Gastrocnemius medialis (tissue), 4 donors: ENCODE data around the gene VN1R5. TPM values are rescaled to one million over a fixed set of nuclear protein-coding genes. Genes with fewer than 3 reads are reported as not detected.

Experiments used
- ATAC-seq, 2 donors: fragments of 150-250 bp; one replicate each; pipeline ENCODE4 v1.9.1; 2016
- DNase-seq, 2 donors: peaks; one replicate each; pipeline ENCODE4 v3.0.0-alpha.2; 2019
- H3K27ac ChIP-seq, 4 donors: fragments of 200-600 bp; sonication (generic); 1 replicate in 1 of 4; 2 replicates in 3 of 4; pipeline ENCODE4 v1.5.1; 2016 to 2018; ENCODE audit warnings: mild to moderate bottlenecking in 2 of 4, moderate library complexity in 1 of 4
- H3K27me3 ChIP-seq, 3 donors: fragments of 200-600 bp; sonication (generic) in 2 of 3; 1 replicate in 1 of 3; 2 replicates in 2 of 3; pipeline versions ENCODE4 v1.5.1 to v1.6.0; 2016 to 2019; ENCODE audit warnings: mild to moderate bottlenecking in 1 of 3, moderate library complexity in 1 of 3
- H3K36me3 ChIP-seq, 2 donors: fragments of 200-600 bp; sonication (generic) in 1 of 2; one replicate each; pipeline ENCODE4 v1.5.1; 2017 to 2018
- H3K4me1 ChIP-seq, 2 donors: fragments of 200-600 bp; sonication (generic) in 1 of 2; one replicate each; pipeline ENCODE4 v1.5.1; 2016 to 2017; ENCODE audit warnings: mild to moderate bottlenecking in 2 of 2
- H3K4me3 ChIP-seq, 4 donors: fragments of 200-600 bp; sonication (generic) in 3 of 4; 1 replicate in 1 of 4; 2 replicates in 3 of 4; pipeline ENCODE4 v1.5.1; 2016 to 2019; ENCODE audit warnings: mild to moderate bottlenecking in 2 of 4
- H3K9me3 ChIP-seq, 3 donors: fragments of 200-600 bp; sonication (generic) in 2 of 3; 1 replicate in 1 of 3; 2 replicates in 2 of 3; pipeline ENCODE4 v1.5.1; 2016 to 2019
- POLR2A ChIP-seq, 2 donors: fragments of 450-650 bp; IDR thresholded peaks; one replicate each; pipeline ENCODE4 v1.6.1; 2017; ENCODE audit warnings: antibody characterized with exemption in 2 of 2, mild to moderate bottlenecking in 2 of 2, moderate library complexity in 2 of 2
- in situ Hi-C, 4 donors: fragments of 200-750 bp; cut with MboI; loops; one replicate each; pipeline versions ENCODE4 v1.15.0 to v1.8.0; 2017; ENCODE audit warnings: low sequenced_read_pairs in 4 of 4
- intact Hi-C: fragments of 100-400 bp; cut with DNase I; formaldehyde crosslinking; loops from one replicate; pipeline ENCODE4 v1.15.1; 2023; ENCODE audit warnings: low total_unique reads
- total RNA-seq, 4 donors: library from RNA; depleted of rRNA; stranded (reverse); fragments of >200 nt; gene quantifications; one replicate each; pipeline versions ENCODE4 v1.1.0 to v1.2.3, GENCODE V29; 2016
- TF ChIP-seq, protein P1 (sequence below), 5 experiments: fragments of 450-650 bp in 3 of 5; fragments of 200-600 bp in 2 of 5; sonication (generic) in 2 of 5; IDR thresholded peaks in 4 of 5; conservative IDR thresholded peaks in 1 of 5; 1 replicate in 4 of 5; 2 replicates in 1 of 5; pipeline ENCODE4 v1.5.1; 2016 to 2019; ENCODE audit warnings: antibody characterized with exemption in 5 of 5, mild to moderate bottlenecking in 3 of 5, moderate library complexity in 3 of 5

Gene VN1R5
- total RNA-seq, 4 donors from 2014 or later: not detected

DNA sequence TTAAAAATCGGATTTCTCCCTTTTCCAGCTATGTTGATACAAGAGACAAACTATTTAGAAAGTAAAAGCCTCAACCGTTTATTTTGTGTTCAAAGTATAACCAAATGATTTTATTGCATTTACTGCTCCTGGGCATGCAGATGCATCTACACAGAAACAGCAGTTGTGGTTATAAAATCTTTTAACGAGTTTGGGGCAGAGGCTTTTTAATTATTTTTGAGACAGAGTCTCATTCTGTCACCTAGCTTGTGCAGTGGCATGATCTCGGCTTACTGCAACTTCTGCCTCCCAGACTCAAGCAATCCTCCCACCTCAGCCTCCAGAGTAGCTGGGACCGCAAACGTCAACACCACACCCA lies 42.2 kb downstream of the VN1R5 start:
- intact Hi-C loops: no loop called here
- Histone ChIP-seq H3K4me3 (no peak overlapping the region), H3K9me3 (no peaks in the 10 kb centered on the region), H3K27ac (no peak overlapping the region), H3K4me1 (no peaks in the 10 kb centered on the region), H3K36me3 (peaks cover 0 to 37% of the 10 kb centered on the region in 2 donors), H3K27me3 (no peaks in the 10 kb centered on the region)
- no peak for ATAC-seq
- in situ Hi-C loops: no loop called here
- no peak for DNase-seq
- no peak for TF ChIP-seq POLR2A (IDR thresholded peaks at IDR 0.05)
- TF ChIP-seq, protein P1, sequence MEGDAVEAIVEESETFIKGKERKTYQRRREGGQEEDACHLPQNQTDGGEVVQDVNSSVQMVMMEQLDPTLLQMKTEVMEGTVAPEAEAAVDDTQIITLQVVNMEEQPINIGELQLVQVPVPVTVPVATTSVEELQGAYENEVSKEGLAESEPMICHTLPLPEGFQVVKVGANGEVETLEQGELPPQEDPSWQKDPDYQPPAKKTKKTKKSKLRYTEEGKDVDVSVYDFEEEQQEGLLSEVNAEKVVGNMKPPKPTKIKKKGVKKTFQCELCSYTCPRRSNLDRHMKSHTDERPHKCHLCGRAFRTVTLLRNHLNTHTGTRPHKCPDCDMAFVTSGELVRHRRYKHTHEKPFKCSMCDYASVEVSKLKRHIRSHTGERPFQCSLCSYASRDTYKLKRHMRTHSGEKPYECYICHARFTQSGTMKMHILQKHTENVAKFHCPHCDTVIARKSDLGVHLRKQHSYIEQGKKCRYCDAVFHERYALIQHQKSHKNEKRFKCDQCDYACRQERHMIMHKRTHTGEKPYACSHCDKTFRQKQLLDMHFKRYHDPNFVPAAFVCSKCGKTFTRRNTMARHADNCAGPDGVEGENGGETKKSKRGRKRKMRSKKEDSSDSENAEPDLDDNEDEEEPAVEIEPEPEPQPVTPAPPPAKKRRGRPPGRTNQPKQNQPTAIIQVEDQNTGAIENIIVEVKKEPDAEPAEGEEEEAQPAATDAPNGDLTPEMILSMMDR (IDR thresholded peaks at IDR 0.05 in 4 of 5, conservative IDR thresholded peaks at IDR 0.05 in 1 of 5): no peak

DNA sequence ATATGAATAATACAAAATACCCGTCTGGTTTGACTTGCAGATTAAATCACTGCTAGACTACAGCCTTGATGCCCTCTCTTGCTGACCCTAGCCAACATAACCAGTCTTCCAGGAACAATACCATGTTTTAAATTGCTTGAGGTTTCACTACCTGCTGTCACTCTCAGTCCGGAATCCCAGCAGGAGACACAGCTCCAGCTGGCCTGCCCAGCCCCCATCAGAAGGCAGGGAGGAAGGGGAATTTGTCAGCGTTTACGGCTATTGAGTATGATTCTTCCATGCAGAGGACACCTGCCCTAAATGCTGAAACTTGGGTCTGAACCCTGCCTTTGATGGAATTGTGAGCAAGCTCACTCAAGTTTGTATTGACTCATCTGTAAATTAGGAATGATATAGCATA lies 42.8 kb downstream of the VN1R5 start:
- in situ Hi-C loops (no loop called here), intact Hi-C loops (no loop called here)
- Histone ChIP-seq H3K27ac (no peak overlapping the region), H3K9me3 (no peaks in the 10 kb centered on the region), H3K4me3 (no peak overlapping the region), H3K36me3 (peaks cover 0 to 43% of the 10 kb centered on the region in 2 donors), H3K27me3 (no peaks in the 10 kb centered on the region), H3K4me1 (no peaks in the 10 kb centered on the region)
- DNase-seq: no peak
- no peak for ATAC-seq
- TF ChIP-seq POLR2A (IDR thresholded peaks at IDR 0.05): no peak
- TF ChIP-seq, protein P1 (IDR thresholded peaks at IDR 0.05 in 4 of 5, conservative IDR thresholded peaks at IDR 0.05 in 1 of 5): no peak

DNA sequence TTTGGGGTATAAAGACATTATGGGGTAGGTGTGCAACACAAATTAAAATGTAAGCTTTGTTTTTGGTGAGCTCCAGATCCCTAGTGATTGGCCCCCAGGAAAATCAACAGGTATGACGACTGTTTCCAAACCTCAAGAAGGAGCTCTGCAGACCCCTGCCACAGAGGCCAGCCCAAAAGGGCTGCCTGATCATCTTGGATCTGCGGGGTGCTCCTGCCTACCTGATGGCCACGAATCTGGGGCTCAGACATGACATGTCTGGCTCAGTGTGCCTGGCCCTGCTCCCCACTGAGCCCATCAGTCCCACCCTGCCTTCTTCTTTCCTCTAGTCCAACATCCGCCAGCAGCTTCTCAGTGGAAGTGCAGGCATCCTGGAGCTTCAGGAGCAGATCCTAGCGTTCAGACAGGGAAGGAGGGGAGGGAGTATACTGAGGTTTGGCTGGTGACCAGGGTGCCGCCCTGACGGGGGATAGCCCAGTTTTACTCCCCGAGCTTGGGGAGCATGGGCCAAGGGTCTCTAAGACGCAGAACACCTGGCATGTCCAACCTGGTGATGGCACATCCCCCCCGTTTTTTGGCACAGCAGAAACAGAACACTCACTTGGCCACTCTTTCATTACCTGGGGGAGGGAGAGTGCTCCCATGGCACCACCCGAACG lies 44.0 kb downstream of the VN1R5 start:
- TF ChIP-seq, protein P1 (IDR thresholded peaks at IDR 0.05 in 4 of 5, conservative IDR thresholded peaks at IDR 0.05 in 1 of 5): no peak
- TF ChIP-seq POLR2A (IDR thresholded peaks at IDR 0.05): no peak
- Histone ChIP-seq H3K4me1 (no peaks in the 10 kb centered on the region), H3K4me3 (no peak overlapping the region), H3K36me3 (peaks cover 0 to 45% of the 10 kb centered on the region in 2 donors), H3K27me3 (no peaks in the 10 kb centered on the region), H3K9me3 (no peaks in the 10 kb centered on the region), H3K27ac (no peak overlapping the region)
- intact Hi-C loops: no loop called here
- DNase-seq (no peak), ATAC-seq (no peak)
- in situ Hi-C loops: no loop called here

DNA sequence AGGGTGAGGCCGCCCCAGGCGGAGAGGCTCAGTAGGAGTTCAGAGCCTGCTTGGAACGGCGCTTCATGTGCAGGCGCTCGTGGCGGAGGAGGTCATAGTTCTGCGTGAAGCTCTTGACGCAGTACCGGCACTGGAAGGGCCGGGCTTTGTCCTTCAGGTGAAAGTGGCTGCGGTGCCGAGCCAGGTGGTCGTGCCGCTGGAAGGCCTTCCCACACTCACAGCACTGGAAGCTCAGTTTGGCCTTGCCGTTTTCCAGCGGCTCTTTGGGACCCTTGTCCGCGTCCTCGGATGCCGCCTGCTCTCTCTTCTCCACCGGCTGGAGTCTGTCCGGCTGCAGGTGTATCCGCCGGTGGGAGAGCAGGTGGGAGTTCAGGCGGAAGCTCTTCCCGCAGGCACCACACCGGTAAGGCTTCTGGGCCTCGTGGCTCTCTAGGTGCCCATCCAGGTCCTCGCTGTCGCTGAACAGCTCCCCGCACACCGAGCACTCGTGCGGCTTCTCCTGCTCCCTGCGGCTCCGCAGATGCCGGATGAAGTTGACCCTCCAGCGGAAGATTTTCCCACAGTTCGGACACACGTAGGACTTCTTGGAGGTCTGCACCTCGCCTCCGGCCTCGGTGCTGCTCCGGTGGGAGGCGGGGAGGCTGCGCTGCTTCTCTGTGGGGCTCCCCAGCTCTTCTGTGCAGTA lies 44.8 kb downstream of the VN1R5 start:
- DNase-seq (no peak), ATAC-seq (no peak)
- Histone ChIP-seq H3K27me3 (no peaks in the 10 kb centered on the region), H3K4me1 (no peaks in the 10 kb centered on the region), H3K4me3 (no peak overlapping the region), H3K27ac (no peak overlapping the region), H3K36me3 (peaks cover 0 to 51% of the 10 kb centered on the region in 2 donors), H3K9me3 (no peaks in the 10 kb centered on the region)
- intact Hi-C loops (no loop called here), in situ Hi-C loops (no loop called here)
- no peak for TF ChIP-seq POLR2A (IDR thresholded peaks at IDR 0.05)
- TF ChIP-seq, protein P1 (IDR thresholded peaks at IDR 0.05 in 4 of 5, conservative IDR thresholded peaks at IDR 0.05 in 1 of 5): no peak
